Measurements from ENCODE around the gene TNRC18. TPM values are rescaled to one million over a fixed set of nuclear protein-coding genes. Genes with fewer than 3 reads are reported as not detected.
"Not testable (repeated sequence)": the region's sequence is repeated elsewhere in the genome, so short reads cannot be mapped to it uniquely, and the experiment has no call there.

The TNRC18 gene
- total RNA-seq, 1 experiment from 2014 or later = 10.2 TPM

DNA sequence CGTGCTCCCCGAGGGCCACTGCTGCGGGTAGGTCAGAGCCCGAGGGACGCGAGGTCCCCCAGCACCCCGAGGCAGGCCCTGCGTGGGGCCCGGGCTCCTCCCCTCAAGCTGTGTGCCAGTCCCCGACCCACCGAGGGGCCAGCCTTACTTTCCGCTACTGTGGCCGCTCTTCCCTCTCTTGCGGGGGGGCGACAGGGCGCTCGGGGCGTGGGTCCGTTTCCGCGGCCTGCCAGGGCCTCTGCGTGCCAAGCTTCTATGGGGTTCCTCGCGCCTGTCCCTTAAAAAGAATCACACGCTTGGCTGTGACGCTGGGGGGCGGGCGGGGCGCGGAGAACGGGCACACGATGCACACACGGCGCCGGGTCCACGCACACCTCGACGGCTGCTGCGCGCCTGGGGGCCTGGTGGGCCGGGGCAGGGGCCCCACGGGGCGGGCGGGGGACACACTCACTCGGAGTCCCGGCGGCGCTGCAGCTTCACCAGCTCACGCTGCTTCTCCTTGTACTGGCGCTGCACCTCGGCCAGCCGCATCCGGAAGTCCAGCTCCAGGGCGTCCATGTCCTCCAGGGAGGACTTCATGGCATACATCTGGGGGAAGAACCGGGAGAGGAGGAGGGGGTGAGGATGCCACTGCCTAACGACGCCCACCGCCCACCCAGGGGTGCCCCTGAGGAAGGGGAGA, 62.0 kb downstream of the TNRC18 start:
- H3K4me1 ChIP-seq (ENCODE audit: low read length) = peaks cover 9% of the 10 kb centered on the region
- H3K4me2 ChIP-seq (ENCODE audit: low read depth, low read length, poor library complexity, severe bottlenecking) = no peak overlapping the region
- H4K20me1 ChIP-seq (ENCODE audit: insufficient read depth, low read depth, low read length) = peaks cover 3% of the 10 kb centered on the region

DNA sequence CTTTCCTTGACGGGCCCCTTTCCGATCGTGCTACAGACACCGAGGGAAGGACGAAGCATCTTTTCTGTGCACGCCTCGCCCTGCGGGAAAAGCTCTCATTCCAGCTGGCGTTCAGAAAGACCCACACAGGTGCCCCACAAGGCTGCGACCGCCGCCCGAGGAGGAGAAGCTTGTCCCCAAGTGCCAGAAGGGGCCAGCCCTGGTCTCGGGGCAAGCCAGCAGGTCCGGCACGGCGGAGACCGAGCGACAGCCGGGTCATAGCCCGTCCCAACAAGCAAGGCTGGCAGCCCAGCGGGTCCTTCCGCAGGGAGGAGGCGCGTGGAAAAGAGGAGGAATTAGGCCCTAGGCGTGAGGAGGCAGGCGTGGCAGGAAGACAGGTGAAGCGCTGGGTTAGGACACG, 62.7 kb downstream of the TNRC18 start:
- H2AFZ ChIP-seq (ENCODE audit: low read length) = no peak overlapping the region
- H3K4me3 ChIP-seq (ENCODE audit: low read length) = no peak overlapping the region
- H3K9ac ChIP-seq (ENCODE audit: low read length) = no peak overlapping the region
- no peaks in the 10 kb centered on the region for H3K27me3 ChIP-seq (ENCODE audit: low read length)
- H3K9me2 ChIP-seq (replicated peaks; ENCODE audit: insufficient read depth, low read length) = no peaks in the 10 kb centered on the region
- H3K4me1 ChIP-seq (ENCODE audit: low read length) = peaks cover 3% of the 10 kb centered on the region; the same call in 1 of the 2 replicates
- H4K20me1 ChIP-seq (ENCODE audit: insufficient read depth, low read depth, low read length) = no peaks in the 10 kb centered on the region; the same call in 1 of the 2 replicates
- H3K4me2 ChIP-seq (ENCODE audit: low read depth, low read length, poor library complexity, severe bottlenecking) = no peak overlapping the region
- H3K9me3 ChIP-seq (ENCODE audit: low read length) = no peaks in the 10 kb centered on the region
- no peak overlapping the region for H3K27ac ChIP-seq (ENCODE audit: low read length)
- DNase-seq = no peak
- peaks cover 19% of the 10 kb centered on the region for H3K79me2 ChIP-seq (ENCODE audit: low read length)
- 0 out of 2 replicates have a peak, but pooled peaks cover 6% of the 10 kb centered on the region for H3K36me3 ChIP-seq (ENCODE audit: insufficient read depth, low read length)

More for the DNA sequence above, 62.0 kb downstream of the TNRC18 start:
- 0 out of 2 replicates have a peak, but pooled peaks cover 6% of the 10 kb centered on the region for H3K36me3 ChIP-seq (ENCODE audit: insufficient read depth, low read length)
- H2AFZ ChIP-seq (ENCODE audit: low read length) = no peak overlapping the region
- no peaks in the 10 kb centered on the region for H3K9me3 ChIP-seq (ENCODE audit: low read length)
- no peak overlapping the region for H3K27ac ChIP-seq (ENCODE audit: low read length)
- DNase-seq = no peak
- H3K4me3 ChIP-seq (ENCODE audit: low read length) = no peak overlapping the region
- no peak overlapping the region for H3K9ac ChIP-seq (ENCODE audit: low read length)
- H3K27me3 ChIP-seq (ENCODE audit: low read length) = no peaks in the 10 kb centered on the region
- H3K9me2 ChIP-seq (replicated peaks; ENCODE audit: insufficient read depth, low read length) = no peaks in the 10 kb centered on the region
- H3K79me2 ChIP-seq (ENCODE audit: low read length) = peaks cover 19% of the 10 kb centered on the region

DNA sequence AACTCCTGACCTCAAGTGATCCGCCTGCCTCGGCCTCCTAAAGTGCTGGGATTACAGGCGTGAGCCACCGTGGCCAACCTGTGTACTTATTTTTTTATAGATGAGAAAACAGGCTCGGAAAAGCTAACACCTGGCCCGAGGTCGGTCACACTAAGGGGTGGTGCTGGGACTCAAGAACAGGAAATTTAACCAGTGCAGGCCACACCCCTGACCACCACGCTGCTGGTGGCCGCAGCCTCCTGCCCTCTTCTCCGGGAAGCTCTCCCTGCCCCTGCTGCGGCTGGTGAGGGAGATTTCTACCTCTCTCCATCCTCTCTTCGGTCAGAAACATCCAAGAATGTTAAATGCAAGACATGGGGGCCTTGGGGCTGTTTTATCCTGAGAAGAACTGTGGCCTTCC, 63.2 kb downstream of the TNRC18 start:
- Histone ChIP-seq H3K4me1 (ENCODE audit: low read length) (peaks cover 3% of the 10 kb centered on the region; the same call in 1 of the 2 replicates), H3K36me3 (ENCODE audit: insufficient read depth, low read length) (0 out of 2 replicates have a peak, but pooled peaks cover 6% of the 10 kb centered on the region), H4K20me1 (ENCODE audit: insufficient read depth, low read depth, low read length) (no peaks in the 10 kb centered on the region; the same call in 1 of the 2 replicates), H3K27me3 (ENCODE audit: low read length) (no peaks in the 10 kb centered on the region), H3K27ac (ENCODE audit: low read length) (no peak overlapping the region), H3K4me3 (ENCODE audit: low read length) (no peak overlapping the region), H2AFZ (ENCODE audit: low read length) (no peak overlapping the region), H3K9me2 (replicated peaks; ENCODE audit: insufficient read depth, low read length) (no peaks in the 10 kb centered on the region), H3K79me2 (ENCODE audit: low read length) (peaks cover 14% of the 10 kb centered on the region), H3K9me3 (ENCODE audit: low read length) (no peaks in the 10 kb centered on the region), H3K4me2 (ENCODE audit: low read depth, low read length, poor library complexity, severe bottlenecking) (no peak overlapping the region), H3K9ac (ENCODE audit: low read length) (no peak overlapping the region)
- DNase-seq = no peak

- not testable (repeated sequence) for H3K9me3 ChIP-seq (ENCODE audit: low read length); H3K4me3 ChIP-seq (ENCODE audit: low read length); H3K9me2 ChIP-seq (replicated peaks; ENCODE audit: insufficient read depth, low read length); H3K4me2 ChIP-seq (ENCODE audit: low read depth, low read length, poor library complexity, severe bottlenecking); H3K4me1 ChIP-seq (ENCODE audit: low read length); DNase-seq; H3K36me3 ChIP-seq (ENCODE audit: insufficient read depth, low read length); H2AFZ ChIP-seq (ENCODE audit: low read length); H4K20me1 ChIP-seq (ENCODE audit: insufficient read depth, low read depth, low read length); H3K9ac ChIP-seq (ENCODE audit: low read length); H3K27me3 ChIP-seq (ENCODE audit: low read length); H3K27ac ChIP-seq (ENCODE audit: low read length)
- H3K79me2 ChIP-seq (ENCODE audit: low read length) = peaks cover 11% of the 10 kb centered on the region
Measured at GRCh38 chr7:5360021-5360420, 63.6 kb downstream of the TNRC18 start.

DNA sequence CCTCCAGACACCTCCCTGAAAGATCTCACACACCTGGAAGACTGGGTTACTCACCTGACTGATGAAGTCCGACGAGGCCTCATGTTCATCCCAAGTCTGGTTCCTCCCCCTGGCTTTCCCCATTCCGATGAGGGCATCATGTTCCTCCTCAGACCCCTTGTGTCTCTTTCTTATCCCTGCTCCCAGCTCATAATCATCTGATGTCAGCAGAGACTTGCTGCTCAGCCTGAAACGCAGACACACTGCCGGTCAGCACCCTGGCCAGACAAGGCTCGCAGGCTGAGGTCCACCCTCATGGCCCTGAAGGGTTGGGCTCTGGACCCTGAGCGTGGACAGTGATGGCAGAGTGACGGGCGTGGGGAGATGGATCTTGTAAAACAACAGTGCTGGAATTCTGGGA, 64.3 kb downstream of the TNRC18 start:
- H3K4me2 ChIP-seq (ENCODE audit: low read depth, low read length, poor library complexity, severe bottlenecking) = no peak overlapping the region
- H4K20me1 ChIP-seq (ENCODE audit: insufficient read depth, low read depth, low read length) = 0 out of 2 replicates have a peak, but pooled peaks cover 6% of the 10 kb centered on the region
- H3K9ac ChIP-seq (ENCODE audit: low read length) = no peak overlapping the region
- H3K79me2 ChIP-seq (ENCODE audit: low read length) = peaks cover 8% of the 10 kb centered on the region; the same call in 1 of the 2 replicates
- 0 out of 2 replicates have a peak, but pooled peaks cover 6% of the 10 kb centered on the region for H3K36me3 ChIP-seq (ENCODE audit: insufficient read depth, low read length)
- no peak overlapping the region for H3K27ac ChIP-seq (ENCODE audit: low read length)
- no peaks in the 10 kb centered on the region for H3K27me3 ChIP-seq (ENCODE audit: low read length)
- H2AFZ ChIP-seq (ENCODE audit: low read length) = no peak overlapping the region
- H3K4me1 ChIP-seq (ENCODE audit: low read length) = peaks cover 3% of the 10 kb centered on the region; the same call in 1 of the 2 replicates
- no peak for DNase-seq
- no peaks in the 10 kb centered on the region for H3K9me2 ChIP-seq (replicated peaks; ENCODE audit: insufficient read depth, low read length)
- H3K4me3 ChIP-seq (ENCODE audit: low read length) = no peak overlapping the region
- no peaks in the 10 kb centered on the region for H3K9me3 ChIP-seq (ENCODE audit: low read length)

GRCh38 chr7:5357951-5358350, 65.7 kb downstream of the TNRC18 start:
- Histone ChIP-seq H3K9me2 (replicated peaks; ENCODE audit: insufficient read depth, low read length) (no peaks in the 10 kb centered on the region), H3K9ac (ENCODE audit: low read length) (no peak overlapping the region), H3K9me3 (ENCODE audit: low read length) (no peaks in the 10 kb centered on the region), H3K4me2 (ENCODE audit: low read depth, low read length, poor library complexity, severe bottlenecking) (no peak overlapping the region), H3K79me2 (ENCODE audit: low read length) (peaks cover 11% of the 10 kb centered on the region; the same call in 1 of the 2 replicates), H4K20me1 (ENCODE audit: insufficient read depth, low read depth, low read length) (0 out of 2 replicates have a peak, but pooled peaks cover 6% of the 10 kb centered on the region), H3K27me3 (ENCODE audit: low read length) (no peaks in the 10 kb centered on the region), H3K4me3 (ENCODE audit: low read length) (no peak overlapping the region), H3K36me3 (ENCODE audit: insufficient read depth, low read length) (0 out of 2 replicates have a peak, but pooled peaks cover 6% of the 10 kb centered on the region), H2AFZ (ENCODE audit: low read length) (no peak overlapping the region), H3K27ac (ENCODE audit: low read length) (no peak overlapping the region), H3K4me1 (ENCODE audit: low read length) (no peaks in the 10 kb centered on the region)
- DNase-seq = no peak

DNA sequence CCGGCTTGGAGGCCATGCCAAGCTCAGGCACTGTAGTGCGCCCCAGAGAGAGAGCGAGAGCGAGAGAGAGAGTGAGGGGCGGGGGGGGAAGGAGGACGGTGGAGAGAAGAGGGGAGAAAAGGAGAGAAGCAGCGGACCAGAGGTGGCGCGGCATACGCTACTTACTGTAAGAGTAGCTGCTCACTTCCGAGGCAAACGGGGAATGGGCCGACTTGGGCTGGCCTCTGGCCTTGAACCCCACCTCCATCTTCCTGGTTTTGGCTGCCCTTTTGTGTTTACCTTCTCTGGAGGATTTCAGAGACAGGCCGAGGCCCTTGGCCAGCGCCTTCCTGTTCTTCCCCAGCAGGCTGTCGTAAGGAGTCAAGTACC, 66.9 kb downstream of the TNRC18 start:
- no peak overlapping the region for H3K4me2 ChIP-seq (ENCODE audit: low read depth, low read length, poor library complexity, severe bottlenecking)
- no peaks in the 10 kb centered on the region for H3K9me2 ChIP-seq (replicated peaks; ENCODE audit: insufficient read depth, low read length)
- H2AFZ ChIP-seq (ENCODE audit: low read length) = no peak overlapping the region
- no peak overlapping the region for H3K9ac ChIP-seq (ENCODE audit: low read length)
- DNase-seq = no peak
- no peak overlapping the region for H3K4me3 ChIP-seq (ENCODE audit: low read length)
- peaks cover 13% of the 10 kb centered on the region; the same call in 1 of the 2 replicates for H3K79me2 ChIP-seq (ENCODE audit: low read length)
- no peaks in the 10 kb centered on the region for H3K9me3 ChIP-seq (ENCODE audit: low read length)
- no peaks in the 10 kb centered on the region for H3K4me1 ChIP-seq (ENCODE audit: low read length)
- no peak overlapping the region for H3K27ac ChIP-seq (ENCODE audit: low read length)
- H3K27me3 ChIP-seq (ENCODE audit: low read length) = no peaks in the 10 kb centered on the region
- H3K36me3 ChIP-seq (ENCODE audit: insufficient read depth, low read length) = 0 out of 2 replicates have a peak, but pooled peaks cover 6% of the 10 kb centered on the region
- 0 out of 2 replicates have a peak, but pooled peaks cover 6% of the 10 kb centered on the region for H4K20me1 ChIP-seq (ENCODE audit: insufficient read depth, low read depth, low read length)

DNA sequence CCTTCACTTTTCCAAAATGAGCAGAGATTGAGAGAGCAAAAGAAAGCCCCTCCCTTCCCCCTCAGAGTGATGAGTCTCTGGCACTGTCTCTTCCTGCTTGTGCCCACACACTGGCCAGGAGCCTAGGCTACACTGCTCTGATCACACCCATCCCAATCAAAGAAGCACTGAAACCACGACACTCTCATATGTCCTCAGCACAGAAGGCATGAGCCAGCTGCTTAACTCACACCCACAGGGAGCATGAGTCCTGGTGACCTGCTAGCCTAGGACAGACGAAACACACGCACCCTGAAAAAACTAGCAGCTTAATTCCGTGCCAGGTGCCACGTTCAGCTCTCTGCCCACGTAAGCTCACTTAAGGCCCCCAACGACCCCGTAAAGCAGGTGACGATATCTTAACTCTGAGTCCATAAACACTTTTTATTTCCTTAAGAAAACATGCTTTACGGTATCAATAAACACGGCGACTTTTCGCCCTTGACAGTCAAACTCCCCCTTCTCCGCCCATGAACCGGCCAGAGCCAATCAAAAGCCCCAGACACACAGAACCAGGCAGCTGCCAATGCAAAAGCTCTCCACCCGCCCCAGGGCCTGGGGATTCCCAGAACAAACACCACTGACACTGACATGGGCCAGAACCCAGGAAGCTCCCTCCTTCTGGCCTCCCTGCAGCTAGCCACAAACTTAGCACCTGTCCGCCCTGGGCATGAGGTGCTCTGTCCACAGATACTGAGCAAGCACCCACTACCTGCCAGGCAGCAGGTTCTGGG, 69.0 kb downstream of the TNRC18 start:
- no peak for DNase-seq
- Histone ChIP-seq H3K9me2 (replicated peaks; ENCODE audit: insufficient read depth, low read length) (no peaks in the 10 kb centered on the region), H3K9ac (ENCODE audit: low read length) (no peak overlapping the region), H3K27me3 (ENCODE audit: low read length) (no peaks in the 10 kb centered on the region), H3K4me1 (ENCODE audit: low read length) (no peaks in the 10 kb centered on the region), H3K9me3 (ENCODE audit: low read length) (no peaks in the 10 kb centered on the region), H3K27ac (ENCODE audit: low read length) (no peak overlapping the region), H2AFZ (ENCODE audit: low read length) (no peak overlapping the region), H3K4me3 (ENCODE audit: low read length) (no peak overlapping the region), H3K36me3 (ENCODE audit: insufficient read depth, low read length) (0 out of 2 replicates have a peak, but pooled peaks cover 6% of the 10 kb centered on the region), H4K20me1 (ENCODE audit: insufficient read depth, low read depth, low read length) (0 out of 2 replicates have a peak, but pooled peaks cover 6% of the 10 kb centered on the region), H3K4me2 (ENCODE audit: low read depth, low read length, poor library complexity, severe bottlenecking) (no peak overlapping the region), H3K79me2 (ENCODE audit: low read length) (peaks cover 13% of the 10 kb centered on the region; the same call in 1 of the 2 replicates)
